NB4 (cell line): ENCODE measurements around the gene STPG4.

Experiments
- MYC ChIP-seq: IDR thresholded peaks from 2 replicates; pipeline ENCODE4 v1.6.1; 2011; ENCODE audit warnings: low read depth, low read length
- POLR2A ChIP-seq: IDR thresholded peaks from 2 replicates; pipeline ENCODE4 v1.6.1; 2011; ENCODE audit warnings: mild to moderate bottlenecking; ENCODE audit not compliant: insufficient read length; ENCODE audit errors: extremely low read depth
- TF ChIP-seq, protein P1 (sequence below): IDR thresholded peaks from one replicate; pipeline ENCODE4 v1.5.1; 2012; ENCODE audit warnings: low read depth, low read length
- TF ChIP-seq, protein P2 (sequence below): IDR thresholded peaks from 2 replicates; pipeline ENCODE4 v1.6.1; 2011; ENCODE audit warnings: low read depth, low read length

DNA sequence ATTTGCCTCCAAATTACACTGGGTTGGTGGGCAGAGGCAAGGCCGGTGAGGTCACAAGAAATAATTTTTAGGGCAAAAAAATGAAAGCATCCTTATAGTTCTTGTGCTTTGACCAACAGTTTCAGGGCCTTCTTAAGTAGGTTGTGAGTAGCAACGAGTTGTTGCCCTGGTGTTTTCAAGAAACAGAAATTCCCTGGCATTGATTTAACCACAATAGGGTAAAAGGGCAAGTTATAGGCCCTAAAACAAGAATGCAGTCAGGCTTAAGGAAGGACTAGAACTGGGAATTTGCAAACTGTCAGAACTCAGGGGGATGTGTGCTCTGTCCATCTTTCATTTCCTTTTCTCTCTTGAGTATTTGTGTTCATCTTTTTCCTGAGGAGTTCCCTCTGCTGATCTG, 46.1 kb upstream of the STPG4 start:
- TF ChIP-seq, protein P1, sequence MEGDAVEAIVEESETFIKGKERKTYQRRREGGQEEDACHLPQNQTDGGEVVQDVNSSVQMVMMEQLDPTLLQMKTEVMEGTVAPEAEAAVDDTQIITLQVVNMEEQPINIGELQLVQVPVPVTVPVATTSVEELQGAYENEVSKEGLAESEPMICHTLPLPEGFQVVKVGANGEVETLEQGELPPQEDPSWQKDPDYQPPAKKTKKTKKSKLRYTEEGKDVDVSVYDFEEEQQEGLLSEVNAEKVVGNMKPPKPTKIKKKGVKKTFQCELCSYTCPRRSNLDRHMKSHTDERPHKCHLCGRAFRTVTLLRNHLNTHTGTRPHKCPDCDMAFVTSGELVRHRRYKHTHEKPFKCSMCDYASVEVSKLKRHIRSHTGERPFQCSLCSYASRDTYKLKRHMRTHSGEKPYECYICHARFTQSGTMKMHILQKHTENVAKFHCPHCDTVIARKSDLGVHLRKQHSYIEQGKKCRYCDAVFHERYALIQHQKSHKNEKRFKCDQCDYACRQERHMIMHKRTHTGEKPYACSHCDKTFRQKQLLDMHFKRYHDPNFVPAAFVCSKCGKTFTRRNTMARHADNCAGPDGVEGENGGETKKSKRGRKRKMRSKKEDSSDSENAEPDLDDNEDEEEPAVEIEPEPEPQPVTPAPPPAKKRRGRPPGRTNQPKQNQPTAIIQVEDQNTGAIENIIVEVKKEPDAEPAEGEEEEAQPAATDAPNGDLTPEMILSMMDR, result no peak
- TF ChIP-seq, protein P2, sequence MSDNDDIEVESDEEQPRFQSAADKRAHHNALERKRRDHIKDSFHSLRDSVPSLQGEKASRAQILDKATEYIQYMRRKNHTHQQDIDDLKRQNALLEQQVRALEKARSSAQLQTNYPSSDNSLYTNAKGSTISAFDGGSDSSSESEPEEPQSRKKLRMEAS, result no peak
- TF ChIP-seq POLR2A (no peak), MYC (no peak)
